GM21447 (cell line): Measurements from ENCODE around the gene DENND6B.
A peak's percentile ranks its signal among the peaks of the same experiment; 100 is the strongest.
"Not testable (repeated sequence)": the region's sequence is repeated elsewhere in the genome, so short reads cannot be mapped to it uniquely, and the experiment has no call there.

Experiments
- ATAC-seq: cut with Tn5 transposase; IDR thresholded peaks from one replicate; pipeline ENCODE4 v1.9.1; 2021; ENCODE audit not compliant: unreplicated experiment

The DENND6B gene

GRCh38 chr22:50326956-50327710 is at the start of gene DENND6B:
DENND6B (minus strand) TSS chr22:50327012; CDS start chr22:50326988, 24 bp downstream.
- peak; percentile 71 for ATAC-seq

DNA sequence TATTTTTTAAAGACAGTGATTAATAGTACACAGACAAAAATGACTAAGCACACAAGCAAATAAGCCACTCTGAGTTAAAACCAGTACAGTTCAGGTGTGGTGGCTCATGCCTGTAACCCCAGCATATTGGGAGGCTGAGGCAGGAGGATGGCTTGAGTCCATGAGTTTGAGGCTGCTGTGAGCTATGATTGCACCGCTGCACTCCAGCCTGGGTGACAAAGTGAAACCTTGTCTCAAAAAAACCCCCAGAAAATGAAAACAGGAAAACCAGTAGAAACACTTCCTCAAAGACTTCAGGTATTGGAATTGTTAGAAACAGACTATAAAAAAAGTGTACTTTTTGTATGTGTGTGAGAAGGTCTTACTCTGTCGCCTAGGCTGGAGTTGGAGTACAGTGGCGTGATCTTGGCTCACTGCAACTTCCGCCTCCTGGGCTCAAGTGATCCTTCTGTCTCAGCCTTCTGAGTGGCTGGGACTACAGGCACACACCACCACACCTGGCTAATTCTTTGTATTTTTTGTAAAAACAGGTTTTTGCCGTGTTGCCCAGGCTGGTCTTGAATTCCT is 49.4 kb upstream of the DENND6B start:
- no peak for ATAC-seq

- no peak for ATAC-seq
Measured at GRCh38 chr22:50371101-50371648, 44.4 kb upstream of the DENND6B start.

DNA sequence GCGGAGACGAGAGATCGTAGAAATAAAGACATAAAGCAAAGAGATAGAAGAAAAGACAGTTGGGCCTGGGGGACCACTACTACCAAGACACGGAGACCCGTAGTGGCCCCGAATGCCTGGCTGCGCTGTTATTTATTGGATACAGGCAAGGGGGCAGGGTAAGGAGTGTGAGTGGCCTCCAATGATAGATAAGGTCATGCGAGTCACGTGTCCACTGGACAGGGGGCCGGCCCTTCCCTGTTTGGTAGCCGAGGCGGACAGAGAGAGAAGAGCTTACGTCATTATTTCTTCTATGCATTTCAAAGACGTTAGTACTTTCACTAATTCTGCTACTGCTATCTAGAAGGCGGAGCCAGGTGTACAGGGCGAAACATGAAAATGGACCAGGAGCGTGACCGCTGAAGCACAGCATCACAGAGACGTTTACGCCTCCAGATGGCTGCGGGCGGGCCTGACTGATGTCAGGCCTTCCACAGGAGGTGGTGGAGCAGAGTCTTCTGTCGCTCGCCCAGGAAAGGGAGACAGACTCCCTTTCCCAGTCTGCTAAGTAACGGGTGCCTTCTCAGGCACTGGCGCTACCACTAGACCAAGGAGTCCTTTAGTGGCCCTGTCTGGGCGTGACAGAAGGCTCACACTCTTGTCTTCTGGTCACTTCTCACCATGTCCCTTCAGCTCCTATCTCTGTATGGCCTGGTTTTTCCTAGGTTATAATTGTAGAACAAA is 41.1 kb upstream of the DENND6B start:
- ATAC-seq = no peak

DNA sequence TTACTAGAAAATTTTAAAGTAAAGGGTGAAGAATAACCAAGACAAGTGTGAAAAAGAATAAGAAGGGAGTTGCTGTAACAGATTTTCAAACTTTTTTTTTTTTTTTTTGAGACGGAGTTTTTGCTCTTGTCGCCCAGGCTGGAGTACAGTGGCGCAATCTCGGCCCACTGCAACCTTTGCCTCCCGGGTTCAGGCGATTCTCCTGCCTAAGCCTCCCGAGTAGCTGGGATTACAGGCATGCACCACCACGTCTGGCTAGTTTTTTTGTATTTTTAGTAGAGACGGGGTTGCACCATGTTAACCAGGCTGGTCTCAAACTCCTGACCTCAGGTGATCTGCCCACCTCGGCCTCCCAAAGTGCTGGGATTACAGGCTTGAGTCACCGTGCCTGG is 37.0 kb upstream of the DENND6B start:
- ATAC-seq = not testable (repeated sequence)

- ATAC-seq = no peak
Measured at GRCh38 chr22:50363166-50363802, 36.5 kb upstream of the DENND6B start.

DNA sequence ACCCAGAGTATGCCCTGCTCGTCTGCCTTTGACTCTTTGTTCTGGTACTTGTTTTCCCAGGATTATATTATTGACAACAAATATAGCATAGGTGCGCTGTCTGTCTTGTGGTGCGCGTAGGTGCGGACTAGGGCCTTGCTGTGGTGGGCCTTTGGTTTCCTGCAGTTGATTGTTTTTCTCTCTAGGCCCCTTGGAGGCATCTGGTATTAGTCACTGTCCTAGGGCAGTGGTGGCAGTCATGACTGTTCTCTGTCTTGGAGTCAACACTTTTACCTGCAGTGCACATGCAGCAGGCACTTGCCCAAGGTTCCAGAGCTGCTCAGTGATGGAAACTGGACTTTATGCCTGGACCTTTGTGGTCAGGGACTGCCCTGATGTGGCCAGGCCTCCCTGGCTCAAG is 34.9 kb upstream of the DENND6B start:
- ATAC-seq = no peak

- ATAC-seq = no peak
Measured at GRCh38 chr22:50361222-50361621, 34.4 kb upstream of the DENND6B start.

DNA sequence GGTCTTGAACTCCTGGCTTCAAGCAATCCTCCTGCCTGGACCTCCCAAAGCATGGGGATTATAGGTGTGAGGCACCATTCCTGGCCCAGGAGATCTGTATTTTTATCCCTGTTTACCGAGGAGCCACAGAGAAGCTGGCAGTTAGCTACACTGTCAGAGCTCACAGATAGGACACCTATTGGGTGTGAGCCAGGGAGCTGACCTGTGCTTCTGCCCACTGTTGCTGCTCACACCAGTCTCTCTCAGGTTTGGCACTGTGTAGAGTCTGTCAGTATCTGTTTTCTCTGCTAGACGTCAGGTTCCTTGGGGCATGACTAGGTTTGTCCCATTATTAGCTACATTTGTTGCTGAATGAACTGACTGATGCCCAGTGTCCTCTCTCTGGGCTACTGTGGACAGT is 33.8 kb upstream of the DENND6B start:
- ATAC-seq = no peak

- ATAC-seq = no peak
Measured at GRCh38 chr22:50357756-50358155, 30.9 kb upstream of the DENND6B start.

DNA sequence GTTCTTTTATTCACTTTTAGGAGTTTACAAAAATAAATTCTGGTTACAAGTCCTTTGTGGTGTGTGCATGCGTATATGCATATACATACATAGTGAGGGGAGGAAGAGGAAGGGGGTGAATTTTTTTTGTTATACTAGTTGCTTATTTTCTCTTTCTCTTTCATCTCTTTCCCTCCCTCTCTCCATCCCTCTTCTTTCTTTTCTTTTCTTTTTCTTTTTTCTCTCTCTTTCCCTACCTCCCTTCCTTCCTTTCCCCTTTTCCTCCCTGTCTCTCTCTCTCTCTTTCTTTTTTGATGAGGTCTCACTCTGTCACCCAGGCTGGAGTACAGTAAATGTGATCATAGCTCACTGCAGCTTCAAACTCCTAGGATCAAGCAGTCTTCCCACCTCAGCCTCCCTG is 30.4 kb upstream of the DENND6B start:
- ATAC-seq = no peak

DNA sequence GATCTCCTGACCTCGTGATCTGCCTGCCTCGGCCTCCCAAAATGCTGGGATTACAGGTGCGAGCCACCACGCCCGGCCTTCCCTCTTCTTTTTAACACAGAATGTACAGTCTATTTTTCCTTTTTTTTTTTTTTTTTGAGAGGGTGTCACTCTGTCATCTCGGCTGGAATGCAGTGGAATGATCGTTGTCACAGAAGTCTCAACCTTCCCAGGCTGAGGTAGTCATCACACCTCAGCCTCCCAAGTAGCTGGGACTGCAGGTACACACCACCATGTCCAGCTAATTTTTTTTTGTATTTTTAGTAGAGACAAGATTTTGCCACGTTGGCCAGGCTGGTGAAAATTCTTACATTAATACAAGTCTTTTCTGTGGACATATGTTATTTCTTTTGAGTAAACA is 29.4 kb upstream of the DENND6B start:
- ATAC-seq = no peak

DNA sequence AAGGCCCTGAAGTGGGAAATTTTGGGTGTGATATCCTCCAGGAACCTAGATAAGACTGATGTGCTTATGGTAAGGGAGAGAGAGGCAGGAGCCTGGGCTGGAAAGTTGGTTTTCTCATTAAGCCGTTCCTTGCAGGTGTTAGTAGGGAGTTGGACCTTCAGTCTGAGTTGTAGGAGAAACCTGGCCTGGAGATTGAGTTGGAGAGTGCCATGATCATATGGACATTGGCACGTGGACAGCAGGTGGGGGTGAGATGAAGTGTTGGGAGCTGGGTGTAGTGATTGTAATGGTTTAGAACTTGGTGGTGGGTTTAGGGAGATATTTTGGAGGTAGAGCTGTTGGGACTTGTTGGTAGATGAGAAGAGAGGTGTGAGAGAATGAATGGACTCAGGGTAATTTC is 21.2 kb upstream of the DENND6B start:
- no peak for ATAC-seq

DNA sequence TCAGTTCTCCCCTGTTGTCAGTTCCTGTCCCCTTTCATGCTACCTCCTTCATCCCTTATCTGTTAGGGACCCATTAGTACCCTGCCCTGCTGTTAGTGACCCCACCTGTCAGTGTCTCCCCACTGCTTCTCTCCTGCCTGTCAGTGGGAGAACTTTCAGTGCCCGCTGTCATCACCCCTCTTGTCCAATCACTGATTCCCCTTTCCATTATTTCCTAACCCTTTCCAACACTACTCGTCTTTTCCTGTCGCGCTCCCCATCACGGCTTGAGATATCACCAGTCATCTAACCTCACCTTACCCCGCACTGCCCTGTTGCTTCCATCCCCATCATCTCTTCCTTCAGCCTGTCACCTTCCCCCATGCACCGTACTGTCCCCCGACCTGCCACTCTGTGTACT is 20.3 kb upstream of the DENND6B start:
- ATAC-seq = no peak

GRCh38 chr22:50346470-50346869 is 19.7 kb upstream of the DENND6B start:
- no peak for ATAC-seq

DNA sequence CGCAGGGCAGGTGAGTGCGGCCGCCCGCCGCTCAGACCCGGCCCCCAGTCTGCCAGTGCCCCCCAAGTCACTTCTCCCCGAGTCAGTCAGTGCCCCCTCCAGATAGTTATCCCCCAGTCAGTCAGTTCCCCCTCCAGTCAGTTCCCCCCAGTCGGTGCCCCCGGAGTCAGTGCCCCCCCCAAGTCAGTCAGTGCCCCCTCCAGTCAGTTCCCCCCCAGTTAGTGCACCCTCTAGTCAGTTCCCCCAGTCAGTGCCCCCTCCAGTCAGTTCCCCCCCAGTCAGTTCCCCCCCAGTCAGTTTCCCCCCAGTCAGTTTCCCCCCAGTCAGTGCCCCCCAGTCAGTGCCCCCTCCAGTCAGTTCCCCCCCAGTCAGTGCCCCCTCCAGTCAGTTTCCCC is 16.7 kb upstream of the DENND6B start:
- no peak for ATAC-seq

DNA sequence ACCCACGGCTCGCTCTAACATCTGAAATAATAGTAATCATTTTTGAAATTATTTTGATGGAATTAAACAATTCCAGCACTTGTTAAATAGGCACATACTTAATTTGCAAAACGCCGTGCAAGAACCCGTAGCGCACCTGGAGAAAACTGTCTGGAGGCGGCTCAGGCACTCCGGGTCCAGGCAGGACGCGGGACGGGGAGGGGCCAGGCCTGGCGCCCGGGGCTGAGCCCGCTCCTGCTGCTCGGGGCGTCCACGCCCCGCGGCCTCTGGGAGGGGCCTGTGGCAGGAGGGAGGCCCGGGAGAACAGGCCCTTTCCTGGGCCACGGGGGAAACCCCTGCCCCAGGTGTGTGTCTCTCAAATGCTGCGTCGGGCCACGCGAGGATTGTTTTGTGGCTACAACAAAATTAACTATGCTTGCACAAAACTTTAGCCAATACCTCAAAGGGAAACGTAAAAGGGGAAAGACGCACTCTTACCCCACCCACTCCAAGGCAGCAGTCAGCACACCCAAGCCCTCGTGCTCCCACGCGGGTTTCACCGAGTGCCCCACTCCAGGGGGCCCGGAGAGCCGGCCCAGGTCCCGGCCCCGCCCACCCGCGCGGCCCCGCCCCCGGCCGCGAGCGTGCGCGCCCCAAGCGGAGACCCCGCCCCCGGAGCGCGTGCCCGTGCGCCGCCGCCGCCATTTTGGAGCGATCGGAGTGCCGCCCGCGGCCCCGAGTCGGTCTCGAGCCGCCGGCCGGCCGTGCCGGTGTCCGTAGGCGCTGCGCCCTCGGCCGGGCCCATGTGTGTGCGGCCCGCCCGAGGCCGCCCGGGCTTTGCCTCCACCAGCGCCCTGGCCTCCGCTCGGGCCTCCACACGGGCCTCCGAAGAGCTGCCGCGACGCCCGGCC is 16.1 kb upstream of the DENND6B start, which contains the start of gene PPP6R2:
PPP6R2 (plus strand) TSS at position 677 of the 890 bp plus-strand sequence. CDS start 50,582 bp downstream, outside the sequence.
- peak; percentile 62 for ATAC-seq

DNA sequence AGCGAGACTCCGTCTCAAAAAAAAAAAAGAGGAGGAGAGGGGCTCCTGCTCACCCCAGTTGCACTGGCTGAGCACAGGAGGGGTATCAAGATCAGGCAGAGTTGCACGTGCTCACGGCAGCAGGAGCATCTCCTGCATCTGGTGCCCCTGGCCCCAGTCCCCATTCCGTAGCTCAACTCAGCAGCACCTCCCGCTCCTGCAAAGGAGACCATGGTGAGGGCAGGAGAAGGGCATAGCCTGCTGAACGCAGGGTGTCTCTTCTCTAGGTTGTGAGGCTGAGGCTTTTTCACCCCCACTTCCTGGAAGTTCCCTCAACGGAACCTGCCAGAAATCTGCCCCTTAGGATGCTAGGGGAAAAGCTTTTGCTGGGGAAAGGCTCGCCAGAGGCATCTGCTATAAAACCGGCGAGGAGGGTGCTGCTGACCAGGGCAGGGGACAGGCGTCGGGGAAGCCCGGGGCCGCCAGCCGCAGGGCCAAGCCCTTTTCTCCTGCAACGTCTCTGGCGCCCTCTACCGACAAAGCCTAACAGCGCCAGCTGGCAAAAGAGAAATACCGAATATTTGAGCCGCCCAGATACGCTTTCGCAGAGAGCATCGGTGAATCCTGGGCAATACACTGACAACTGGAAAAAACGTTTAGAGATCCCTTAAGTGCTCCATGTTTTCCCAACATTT is 15.3 kb upstream of the DENND6B start:
- ATAC-seq = no peak

- no peak for ATAC-seq
Measured at GRCh38 chr22:50339945-50340879, 13.4 kb upstream of the DENND6B start.
